NCI-H1436 treated with DMSO at 0.1 percent for 48 hours (cell line): ENCODE results near the gene PLCB4.

ENCODE experiments used
- DNase-seq: peaks from one replicate; lab custom pipeline; 2025; lab: John Stamatoyannopoulos, UW

Gene PLCB4

GRCh38 chr20:9061434-9061833, 7.5 kb upstream of the PLCB4 start:
- DNase-seq, result no peak

GRCh38 chr20:9062066-9062465, 6.8 kb upstream of the PLCB4 start:
- no peak for DNase-seq

DNA sequence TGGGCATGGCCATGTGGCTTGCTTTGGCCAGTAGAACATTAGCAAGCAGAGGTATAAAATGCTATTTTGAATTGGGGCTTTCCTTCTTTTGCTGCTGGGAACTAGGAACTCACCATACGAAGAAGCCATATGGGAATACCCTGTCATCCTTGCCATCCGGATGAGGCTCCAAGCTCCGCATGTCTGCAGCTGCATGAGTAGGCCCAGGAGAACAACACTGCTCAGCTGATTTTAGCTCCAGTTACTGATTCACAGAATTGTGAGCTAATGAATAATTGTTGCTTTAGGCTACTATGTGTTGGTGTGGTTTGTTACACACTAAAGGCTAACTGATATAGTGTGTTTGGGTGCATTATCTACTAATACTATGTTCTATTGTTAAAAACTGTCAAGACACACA, 2.7 kb upstream of the PLCB4 start:
- DNase-seq, result no peak

DNA sequence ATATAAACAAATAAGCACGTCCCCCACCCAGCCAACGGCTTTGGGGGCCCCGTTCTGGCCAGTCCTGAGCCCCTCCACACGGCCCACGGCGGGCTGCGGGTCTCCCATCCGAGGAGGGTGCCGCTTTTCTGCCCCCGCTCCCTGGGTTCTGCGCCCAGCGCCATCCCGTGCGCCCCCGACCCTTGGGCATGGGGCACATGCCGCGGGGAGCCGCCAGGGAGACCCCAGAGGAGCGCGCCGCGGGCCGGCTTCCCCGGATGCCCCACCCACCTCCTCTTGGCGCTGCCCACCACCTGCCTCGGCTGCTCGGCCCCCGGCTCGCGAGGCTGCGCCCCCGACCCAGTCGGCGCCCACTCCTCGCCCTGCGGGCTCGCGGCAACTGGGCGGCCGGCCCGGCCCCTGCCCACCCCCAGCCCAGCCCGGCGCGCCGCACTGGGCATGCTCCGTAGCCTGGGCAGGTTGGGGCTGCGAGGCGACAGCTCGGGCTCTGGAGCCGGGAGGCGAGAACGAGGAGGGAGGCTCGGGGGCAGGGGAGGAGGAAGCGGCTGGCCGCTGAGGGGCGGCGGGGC, 570 bp upstream of the PLCB4 start:
- no peak for DNase-seq

DNA sequence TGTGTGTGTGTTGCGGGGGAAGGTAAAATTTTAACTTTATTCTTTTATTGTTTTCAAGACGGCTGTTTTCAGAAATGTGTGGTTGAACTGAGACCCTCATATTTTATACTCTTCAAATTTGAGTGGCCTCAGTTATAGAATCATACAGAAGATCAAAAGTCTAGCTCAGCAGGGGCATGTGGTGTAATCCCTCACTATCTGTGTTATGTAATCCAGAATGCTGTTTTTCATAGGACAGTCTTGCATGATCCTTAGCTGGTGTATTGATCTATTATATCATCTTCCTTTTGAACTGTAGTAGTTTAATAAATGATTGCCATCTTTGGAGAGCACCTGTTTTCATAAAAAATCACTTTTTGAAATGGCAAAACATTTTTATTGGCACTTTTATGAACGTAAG, 1.4 kb downstream of the PLCB4 start:
- DNase-seq, result no peak

DNA sequence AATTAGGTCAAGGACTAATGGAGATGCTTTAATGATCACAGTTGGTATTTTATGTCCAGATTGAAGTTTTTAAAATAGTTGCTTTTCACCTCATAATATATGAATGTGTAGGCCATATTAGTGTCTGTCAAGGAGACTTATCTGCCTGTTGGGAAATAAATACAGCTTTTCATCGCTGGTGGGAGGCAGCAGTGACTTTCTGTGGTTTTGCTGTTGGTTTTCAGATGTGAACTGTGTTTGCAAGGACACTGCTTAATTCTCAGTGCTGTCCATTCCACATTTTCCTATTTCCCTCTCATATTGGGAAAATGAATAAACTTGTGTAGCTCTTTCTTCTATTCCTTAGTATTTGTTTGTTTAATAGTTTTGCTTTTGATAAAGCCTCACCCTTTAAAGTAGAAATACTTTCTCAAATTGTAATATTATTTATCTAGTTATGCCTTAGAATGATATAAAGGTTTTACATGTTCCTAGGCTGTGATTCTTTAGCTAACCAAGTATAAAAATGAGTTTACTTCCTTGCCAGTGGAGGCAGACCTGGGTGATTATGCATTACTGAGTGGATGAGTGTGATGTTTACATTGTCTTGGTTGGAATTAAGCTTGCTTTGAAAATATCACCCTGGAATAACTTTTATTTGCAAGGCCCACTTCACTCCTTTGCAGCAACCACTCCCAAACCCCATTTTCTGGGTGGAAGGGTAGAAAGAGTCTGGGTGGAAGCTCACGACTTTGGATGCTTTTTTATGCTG, 3.3 kb downstream of the PLCB4 start:
- DNase-seq, result no peak

DNA sequence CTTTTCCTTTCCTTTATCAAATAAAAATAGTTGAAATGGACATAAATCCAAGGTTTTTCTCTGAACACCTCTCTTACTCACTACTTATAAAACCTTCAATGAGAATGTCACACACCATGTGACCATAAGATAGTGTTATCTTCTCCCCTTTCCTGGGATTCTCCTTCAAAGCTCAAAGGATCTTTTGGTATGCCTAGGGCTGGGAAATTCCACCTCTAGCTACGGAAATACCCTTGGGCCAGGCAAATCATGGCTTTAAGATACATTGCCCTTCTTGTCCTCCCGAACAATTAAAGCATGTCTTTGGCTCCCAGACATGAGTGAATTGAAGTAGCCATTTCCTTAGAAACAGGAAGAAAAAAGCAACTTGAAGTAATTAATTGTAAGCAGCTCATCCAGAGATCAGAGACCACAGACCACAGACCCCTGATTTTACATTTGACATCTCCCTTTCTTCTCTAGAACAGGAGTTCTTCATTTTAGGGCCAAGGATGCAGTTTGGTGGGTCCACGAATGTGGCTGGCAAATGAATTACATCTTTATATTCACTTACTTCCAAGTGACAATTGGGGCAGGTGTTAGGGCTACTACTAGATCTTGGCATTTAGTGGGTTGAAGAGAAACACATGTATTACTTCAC, 4.1 kb downstream of the PLCB4 start:
- no peak for DNase-seq

- DNase-seq, result no peak
These were observed 6.6 kb downstream of the PLCB4 start for GRCh38 chr20:9075264-9076095.

DNA sequence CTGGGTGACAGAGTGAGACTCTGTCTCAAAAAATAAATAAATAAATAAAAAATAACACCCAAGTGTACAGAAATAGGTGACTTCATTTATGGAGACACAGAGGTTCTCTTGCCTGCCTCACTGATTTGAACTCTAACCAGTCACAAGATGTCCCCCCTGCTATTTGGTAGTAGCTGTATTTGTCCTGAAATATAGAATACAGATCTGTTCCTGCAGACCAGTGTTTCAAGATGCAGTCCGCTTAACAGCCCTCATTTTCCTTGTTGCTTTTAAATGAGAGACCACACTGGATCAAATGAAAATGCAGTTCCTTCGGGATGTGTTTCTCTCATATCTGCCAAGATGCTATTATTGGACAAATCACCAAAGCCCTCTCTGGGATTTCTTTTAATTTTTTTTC, 7.6 kb downstream of the PLCB4 start:
- no peak for DNase-seq

- no peak for DNase-seq
These were observed 10.2 kb downstream of the PLCB4 start for GRCh38 chr20:9078826-9079731.

DNA sequence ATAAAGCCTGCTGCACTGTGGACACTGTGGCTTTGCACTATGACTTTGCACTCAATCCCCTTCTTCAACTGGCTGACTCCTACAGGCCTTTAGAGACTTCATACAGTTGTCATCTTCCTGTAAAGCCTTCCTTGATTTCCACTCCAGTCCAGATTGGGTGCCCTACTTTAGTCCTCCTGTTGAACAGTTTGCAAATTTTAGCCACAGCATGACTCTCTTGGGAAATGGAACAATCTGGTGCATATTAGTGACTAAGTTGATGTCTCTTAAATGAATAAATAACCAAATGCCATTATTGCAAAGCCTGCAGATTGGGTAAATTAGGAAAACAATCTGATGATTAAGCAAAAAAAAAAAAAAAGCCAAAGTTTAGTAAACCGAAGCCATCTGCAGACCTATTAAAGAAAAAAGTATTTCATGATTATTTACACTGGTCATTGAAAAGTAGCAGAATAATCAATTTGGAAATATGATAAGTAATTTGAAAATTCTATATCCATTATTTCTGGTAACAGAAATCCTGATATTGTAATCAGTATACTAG, 12.6 kb downstream of the PLCB4 start:
- no peak for DNase-seq

DNA sequence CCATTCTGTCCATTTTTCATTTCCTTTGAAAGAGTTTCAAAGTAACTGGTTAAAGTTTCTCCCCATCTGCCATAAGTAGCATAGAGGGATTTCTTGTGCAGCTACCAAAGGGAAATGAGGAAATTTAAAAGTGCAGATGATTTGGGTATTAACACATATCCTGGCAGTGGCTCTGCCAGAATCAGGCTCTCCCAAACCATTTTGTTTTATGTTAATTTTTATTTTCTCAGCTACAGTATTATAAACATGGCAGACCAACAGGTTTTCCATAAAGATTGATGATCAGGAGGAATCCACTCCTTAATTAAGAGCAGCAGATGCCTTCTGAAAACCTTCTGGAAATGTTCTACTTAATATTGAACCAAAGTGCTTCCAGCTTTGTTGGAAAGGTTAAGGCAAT, 13.9 kb downstream of the PLCB4 start:
- no peak for DNase-seq

DNA sequence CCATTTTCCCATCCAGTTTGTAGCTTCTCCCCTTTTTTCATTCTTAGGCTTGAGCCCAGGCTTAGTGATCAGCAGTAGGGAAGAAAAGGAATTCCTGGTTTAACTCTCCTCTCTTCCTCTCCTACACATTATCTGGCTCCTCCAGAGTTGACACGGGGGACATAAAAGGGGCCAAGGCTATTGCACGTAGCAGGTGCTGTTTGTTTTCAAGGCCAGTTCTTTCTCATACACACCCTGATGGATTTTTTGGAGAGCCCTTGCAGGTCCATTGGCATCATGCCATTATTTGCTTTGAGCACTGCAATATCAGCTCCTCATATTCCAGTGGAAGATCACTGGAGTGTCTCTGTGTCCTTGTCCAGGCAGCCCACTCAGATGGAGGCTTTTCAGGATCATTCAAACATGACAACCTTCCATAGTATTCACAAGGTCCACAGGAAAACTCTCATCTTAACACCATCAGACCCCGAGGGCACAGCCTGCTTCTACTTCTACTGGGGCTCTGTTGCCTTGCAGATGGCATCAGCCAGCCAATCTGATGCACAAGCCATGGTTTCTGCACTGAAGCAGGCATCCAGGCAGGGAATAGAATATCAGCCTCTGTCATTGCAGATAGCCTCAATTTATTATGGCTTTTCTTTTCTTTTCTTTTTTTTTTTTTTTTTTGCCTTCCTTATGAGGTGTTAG, 18.8 kb downstream of the PLCB4 start:
- no peak for DNase-seq

GRCh38 chr20:9088556-9088955, 19.7 kb downstream of the PLCB4 start:
- no peak for DNase-seq

GRCh38 chr20:9092113-9092512, 23.2 kb downstream of the PLCB4 start:
- no peak for DNase-seq

- DNase-seq, result no peak
These were observed 23.8 kb downstream of the PLCB4 start for GRCh38 chr20:9092655-9093054.

DNA sequence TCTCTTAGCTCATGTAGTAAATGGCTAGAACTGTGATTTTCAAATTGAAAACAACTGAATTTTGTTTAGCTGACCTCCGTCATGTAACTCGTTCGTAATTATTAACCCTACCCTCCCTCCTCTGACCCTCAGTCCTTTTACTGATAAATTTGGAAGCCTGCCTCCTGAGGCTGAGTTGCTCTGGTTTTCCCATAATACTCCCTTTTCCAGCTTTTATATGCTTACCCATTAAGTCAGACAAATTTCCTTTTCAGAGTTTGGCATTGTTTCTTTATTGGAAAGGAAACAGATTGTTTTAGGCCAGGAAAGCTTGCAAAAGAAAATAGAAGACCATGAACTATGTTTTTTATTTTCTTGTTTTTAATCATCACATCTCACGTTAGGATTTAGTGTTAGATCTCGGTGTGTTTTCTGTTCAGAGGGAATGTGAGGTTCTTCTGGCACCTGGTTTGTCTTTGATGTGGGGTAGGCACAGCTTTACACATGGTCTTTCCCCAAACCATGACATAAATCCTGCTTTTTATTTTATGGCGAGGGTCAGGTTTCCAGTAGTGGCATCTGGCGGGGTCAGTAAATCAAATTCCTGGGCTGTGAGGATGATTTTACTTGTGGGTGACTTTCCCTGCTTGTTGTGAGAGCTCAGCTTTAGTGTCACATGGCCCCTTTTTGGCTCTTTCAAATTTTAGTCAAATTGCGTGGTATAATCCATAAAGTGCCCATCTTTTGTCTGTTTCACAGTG, 24.5 kb downstream of the PLCB4 start:
- DNase-seq, result no peak

DNA sequence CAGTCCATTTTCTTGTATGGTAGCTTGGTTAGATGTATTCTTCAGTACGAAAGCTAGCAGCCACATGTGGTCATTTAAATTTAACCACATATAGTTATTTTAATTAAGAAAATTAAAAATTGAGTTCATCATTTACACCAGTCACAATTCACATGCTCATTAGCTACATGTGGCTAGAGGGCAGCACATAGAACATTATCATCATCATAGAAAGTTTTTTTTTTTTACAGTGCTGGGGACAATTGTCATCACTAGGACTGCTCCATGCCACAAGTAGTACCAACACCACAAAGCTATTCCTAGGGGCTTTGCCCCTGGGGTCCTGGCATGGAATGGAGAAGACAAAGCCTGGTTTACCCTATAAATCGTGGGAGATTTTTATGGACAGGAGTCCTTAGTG, 30.5 kb downstream of the PLCB4 start:
- no peak for DNase-seq

GRCh38 chr20:9100691-9101090, 31.8 kb downstream of the PLCB4 start:
- no peak for DNase-seq

- DNase-seq, result no peak
These were observed 33.6 kb downstream of the PLCB4 start for GRCh38 chr20:9102456-9102855.
